Stimulated activated CD4-positive, alpha-beta T cell treated with anti-CD3 and anti-CD28 coated beads, TNF-alpha, amount 100 ng/mL, for 1 hour (primary cell): ENCODE measurements around the gene TNIK.

Experiments
- DNase-seq, 3 donors: peaks; one replicate each; pipeline ENCODE4 v3.0.0-alpha.2; 2020; ENCODE audit warnings: low read depth in 3 of 3, low spot score in 1 of 3

Gene TNIK

GRCh38 chr3:171110715-171111114 lies 349.5 kb downstream of the TNIK start:
- DNase-seq: no peak

- no peak for DNase-seq
These were observed 352.1 kb downstream of the TNIK start for GRCh38 chr3:171108066-171108465.

- DNase-seq: no peak
These were observed 357.0 kb downstream of the TNIK start for GRCh38 chr3:171103185-171103584.

GRCh38 chr3:171101982-171102641 lies 358.1 kb downstream of the TNIK start:
- DNase-seq: no peak

- no peak for DNase-seq
These were observed 360.3 kb downstream of the TNIK start for GRCh38 chr3:171099911-171100310.

- no peak for DNase-seq
These were observed 365.1 kb downstream of the TNIK start for GRCh38 chr3:171095063-171095462.

- no peak for DNase-seq
These were observed 365.8 kb downstream of the TNIK start for GRCh38 chr3:171094411-171094810.

- no peak for DNase-seq
These were observed 366.7 kb downstream of the TNIK start for GRCh38 chr3:171093462-171093861.

- no peak for DNase-seq
These were observed 367.7 kb downstream of the TNIK start for GRCh38 chr3:171092467-171092911.

GRCh38 chr3:171090321-171090720 lies 369.9 kb downstream of the TNIK start:
- no peak for DNase-seq

GRCh38 chr3:171088964-171089754 lies 371.0 kb downstream of the TNIK start:
- no peak for DNase-seq

GRCh38 chr3:171088496-171088895 lies 371.7 kb downstream of the TNIK start:
- DNase-seq: no peak

- no peak for DNase-seq
These were observed 373.3 kb downstream of the TNIK start for GRCh38 chr3:171086914-171087313.

- DNase-seq: no peak
These were observed 382.9 kb downstream of the TNIK start for GRCh38 chr3:171077261-171077660.

GRCh38 chr3:171072432-171072831 lies 387.8 kb downstream of the TNIK start:
- DNase-seq: no peak

GRCh38 chr3:171068658-171069057 lies 391.5 kb downstream of the TNIK start:
- no peak for DNase-seq

GRCh38 chr3:171066206-171066605 lies 394.0 kb downstream of the TNIK start:
- DNase-seq: no peak

- DNase-seq: no peak
These were observed 394.5 kb downstream of the TNIK start for GRCh38 chr3:171065732-171066131.

GRCh38 chr3:171064461-171064860 lies 395.7 kb downstream of the TNIK start:
- DNase-seq: no peak

GRCh38 chr3:171061749-171062148 lies 398.5 kb downstream of the TNIK start:
- DNase-seq: no peak

GRCh38 chr3:171059978-171060377 lies 400.2 kb downstream of the TNIK start:
- no peak for DNase-seq

- DNase-seq: no peak
These were observed 401.2 kb downstream of the TNIK start for GRCh38 chr3:171058873-171059603.
